A549 treated with AZD9567 at 1 μM for 4 hours (cell line): ENCODE data around the gene DCX. TPM values are rescaled to one million over a fixed set of nuclear protein-coding genes. Genes with fewer than 3 reads are reported as not detected.

Source experiments
- total RNA-seq: library from RNA; stranded (reverse); fragments of 200-300 nt; extraction: Qiagen RNA extraction; gene quantifications from 5 replicates; pipeline ENCODE4 v1.2.3, GENCODE V29; 2022; ENCODE audit not compliant: insufficient read depth

The DCX gene
- not detected in 5 replicates for total RNA-seq

GRCh38 chrX:111411983-111412382, at the start of gene DCX:
DCX (minus strand) TSS chrX:111412192; CDS start chrX:111410398, 1,794 bp downstream.

GRCh38 chrX:111270339-111270738, 141.7 kb downstream of the DCX start, which contains the start of gene CAPN6:
CAPN6 (minus strand) TSS chrX:111270483; CDS start chrX:111263936, 6,547 bp downstream.

Other genes starting within 250 kb of the DCX start
- not detected in 5 replicates for gene CAPN6, start 141.7 kb downstream of the DCX start, total RNA-seq
- not detected in 5 replicates for gene SERTM2, start 99.5 kb upstream of the DCX start, total RNA-seq